Spleen (tissue), 7 donors: ENCODE measurements around the gene GPR18.

Experiments
- CTCF ChIP-seq, 11 experiments: fragments of 200-600 bp in 7 of 11; fragments of 450-650 bp in 4 of 11; sonication (generic) in 4 of 11; IDR thresholded peaks in 8 of 11; conservative IDR thresholded peaks in 3 of 11; 1 replicate in 7 of 11; 2 replicates in 4 of 11; pipeline versions ENCODE4 v1.4.0 to v1.8.0; 2016 to 2021; ENCODE audit warnings: antibody characterized with exemption in 11 of 11, inconsistent platforms in 4 of 11, mild to moderate bottlenecking in 1 of 11
- POLR2A ChIP-seq, 3 donors: fragments of 450-650 bp; IDR thresholded peaks; one replicate each; pipeline ENCODE4 v1.5.1; 2017; ENCODE audit warnings: antibody characterized with exemption in 3 of 3, mild to moderate bottlenecking in 1 of 3
- POLR2AphosphoS5 ChIP-seq, 3 donors: sonication (generic); formaldehyde crosslinking; IDR thresholded peaks; one replicate each; pipeline ENCODE4 v1.5.1; 2017; ENCODE audit warnings: antibody characterized with exemption in 3 of 3
- donor health status: DM: no; HTN: no; CAD: no; lungs with moderate emphysema.
- donor health status: DM: no; HTN: no; CAD: no.
- donor health status: DM: no; HTN: no; CAD: no.

- TF ChIP-seq CTCF (IDR thresholded peaks at IDR 0.05 in 8 of 11, conservative IDR thresholded peaks at IDR 0.05 in 3 of 11) (no peak), POLR2A (IDR thresholded peaks at IDR 0.05) (no peak), POLR2AphosphoS5 (IDR thresholded peaks at IDR 0.05) (peak in 1 of 3 donors; percentile 43)
Observed at GRCh38 chr13:99275093-99275469, 16.9 kb upstream of the GPR18 start.
